Middle frontal gyrus (tissue), 1 donor: ENCODE data around the gene PSMD8.
"Not testable (repeated sequence)": the region's sequence is repeated elsewhere in the genome, so short reads cannot be mapped to it uniquely, and the experiment has no call there.

Experiments
- DNase-seq: peaks from one replicate; pipeline ENCODE4 v3.0.0-alpha.2; 2015; ENCODE audit warnings: low spot score; ENCODE audit errors: extremely low spot score

Gene PSMD8

DNA sequence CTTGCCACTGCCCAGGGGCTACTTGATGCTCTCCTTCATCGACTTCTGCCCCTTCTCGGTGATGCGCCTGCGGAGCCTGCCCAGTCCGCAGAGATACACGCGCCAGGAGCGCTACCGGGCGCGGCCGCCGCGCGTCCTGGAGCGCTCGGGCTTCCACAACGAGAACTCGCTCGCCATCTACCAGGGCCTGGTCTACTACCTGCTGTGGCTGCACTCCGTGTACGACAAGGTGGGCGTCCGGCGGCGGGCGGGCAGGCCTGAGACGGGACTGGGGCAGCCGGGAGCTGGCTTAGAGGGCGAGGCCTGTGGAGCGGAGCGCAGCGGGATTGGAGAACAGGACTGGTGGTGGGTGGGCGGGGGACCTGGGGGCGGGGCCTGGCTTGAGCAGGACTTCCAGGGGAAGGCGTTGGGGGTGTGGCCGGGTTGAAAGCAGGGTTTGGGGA is 12.7 kb upstream of the PSMD8 start:
- DNase-seq, result no peak

DNA sequence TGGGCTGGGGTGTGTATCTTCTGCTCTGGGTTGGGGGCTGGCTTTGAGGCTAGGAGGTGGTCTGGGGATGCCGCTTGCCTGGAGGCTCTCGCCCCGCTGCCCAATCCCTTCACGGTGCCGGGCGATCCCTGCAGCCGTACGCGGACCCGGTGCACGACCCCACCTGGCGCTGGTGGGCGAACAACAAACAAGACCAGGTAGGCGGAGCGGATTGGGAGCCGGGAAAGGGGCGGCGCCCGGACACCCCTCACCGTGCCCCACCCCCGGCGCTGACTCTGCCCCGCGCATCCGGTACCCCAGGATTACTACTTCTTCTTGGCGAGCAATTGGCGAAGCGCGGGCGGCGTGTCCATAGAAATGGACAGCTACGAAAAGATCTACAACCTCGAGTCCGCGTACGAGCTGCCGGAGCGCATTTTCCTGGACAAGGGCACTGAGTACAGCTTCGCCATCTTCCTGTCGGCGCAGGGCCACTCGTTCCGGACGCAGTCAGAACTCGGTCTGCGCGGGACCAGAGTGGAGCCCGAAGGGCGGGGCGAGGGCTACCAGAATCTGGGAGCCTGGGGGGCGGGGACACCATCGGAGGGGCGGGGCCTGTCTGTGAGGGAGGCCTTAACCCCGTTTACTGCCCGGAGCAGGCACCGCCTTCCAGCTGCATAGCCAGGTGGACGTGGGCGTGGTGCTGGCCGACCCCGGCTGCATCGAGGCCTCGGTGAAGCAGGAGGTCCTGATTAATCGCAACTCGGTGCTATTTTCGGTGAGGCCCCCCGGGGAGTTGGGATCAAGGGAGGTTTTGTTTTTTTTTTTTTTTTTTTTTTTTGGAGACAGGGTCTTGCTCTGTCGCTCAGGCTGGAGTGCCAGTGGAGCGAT is 12.1 kb upstream of the PSMD8 start:
- DNase-seq, result no peak

DNA sequence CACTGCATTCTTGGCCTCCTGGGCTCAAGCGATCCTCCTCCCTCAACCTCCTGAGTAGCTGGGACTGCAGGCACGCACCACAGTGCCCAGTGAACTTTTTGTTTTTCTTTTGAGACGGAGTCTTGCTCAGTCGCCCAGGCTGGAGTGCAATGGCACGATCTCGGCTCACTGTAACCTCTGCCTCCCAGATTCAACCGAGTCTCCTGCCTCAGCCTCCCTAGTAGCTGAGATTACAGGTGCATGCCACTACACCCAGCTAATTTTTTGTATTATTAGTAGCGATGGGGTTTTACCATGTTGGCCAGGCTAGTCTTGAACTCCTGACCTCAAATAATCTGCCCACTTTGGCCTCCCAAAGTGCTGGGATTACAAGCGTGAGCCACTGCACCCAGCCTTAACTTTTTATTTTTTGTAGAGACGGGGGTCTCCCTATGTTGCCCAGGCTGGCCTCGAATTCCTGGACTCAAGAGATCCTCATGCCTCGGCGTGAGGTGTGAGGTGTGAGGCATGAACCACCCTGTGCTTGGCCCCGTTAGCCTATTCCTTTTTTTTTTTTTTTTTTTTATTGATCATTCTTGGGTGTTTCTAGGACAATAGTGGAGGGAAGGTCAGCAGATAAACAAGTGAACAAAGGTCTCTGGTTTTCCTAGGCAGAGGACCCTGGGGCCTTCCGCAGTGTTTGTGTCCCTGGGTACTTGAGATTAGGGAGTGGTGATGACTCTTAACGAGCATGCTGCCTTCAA is 11.3 kb upstream of the PSMD8 start:
- DNase-seq, result not testable (repeated sequence)

DNA sequence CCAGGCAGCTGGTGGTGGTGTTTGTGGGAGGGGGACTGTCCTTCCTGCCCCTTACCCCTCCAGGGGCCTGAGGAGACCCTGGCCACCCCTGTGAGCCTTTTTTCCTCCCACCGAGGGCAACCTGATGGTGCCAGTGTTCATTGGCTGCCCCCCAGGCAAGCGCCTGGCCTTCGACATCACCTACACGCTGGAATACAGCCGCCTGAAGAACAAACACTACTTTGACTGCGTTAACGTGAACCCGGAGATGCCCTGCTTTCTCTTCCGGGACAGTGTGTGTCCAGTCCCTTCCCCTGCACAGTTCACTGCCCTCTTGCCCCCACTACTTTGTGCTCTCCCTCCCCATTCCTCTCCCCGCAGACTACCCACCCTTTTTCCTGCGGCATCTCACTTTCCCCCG is 7.3 kb upstream of the PSMD8 start:
- no peak for DNase-seq

DNA sequence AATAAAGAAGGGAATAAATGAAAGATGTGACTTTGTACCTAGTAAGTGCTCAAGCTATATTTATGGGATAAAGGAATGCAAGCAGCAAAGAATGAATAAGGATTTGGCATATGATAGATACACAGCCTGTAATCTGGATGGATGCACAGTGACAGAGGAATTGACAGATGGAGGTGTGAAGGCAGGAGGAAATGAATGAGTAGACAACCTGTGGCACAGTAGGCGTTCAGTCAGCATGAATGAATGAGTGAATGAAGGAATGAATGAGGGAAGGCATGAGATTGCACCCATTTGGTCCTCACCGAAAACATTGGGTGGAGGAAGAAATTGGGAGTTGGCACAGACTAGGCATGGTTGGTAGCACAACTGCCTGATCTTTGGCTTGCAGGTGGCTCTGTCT is 4.8 kb upstream of the PSMD8 start:
- no peak for DNase-seq

DNA sequence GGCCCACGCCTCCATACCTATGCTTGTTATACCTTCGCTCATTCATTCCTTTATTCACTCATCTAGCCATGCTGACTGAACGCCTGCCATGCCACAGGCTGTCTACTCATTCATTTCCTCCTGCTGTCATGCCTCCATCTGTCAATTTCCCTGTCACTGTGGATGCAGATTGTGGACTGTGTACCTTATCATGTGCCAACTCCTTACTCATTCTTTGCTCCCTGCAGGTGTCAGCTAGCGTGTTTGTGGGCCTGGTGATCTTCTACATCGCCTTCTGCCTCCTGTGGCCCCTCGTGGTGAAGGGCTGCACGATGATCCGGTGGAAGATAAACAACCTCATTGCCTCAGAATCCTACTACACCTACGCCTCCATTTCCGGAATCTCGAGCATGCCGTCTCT is 4.1 kb upstream of the PSMD8 start:
- no peak for DNase-seq

DNA sequence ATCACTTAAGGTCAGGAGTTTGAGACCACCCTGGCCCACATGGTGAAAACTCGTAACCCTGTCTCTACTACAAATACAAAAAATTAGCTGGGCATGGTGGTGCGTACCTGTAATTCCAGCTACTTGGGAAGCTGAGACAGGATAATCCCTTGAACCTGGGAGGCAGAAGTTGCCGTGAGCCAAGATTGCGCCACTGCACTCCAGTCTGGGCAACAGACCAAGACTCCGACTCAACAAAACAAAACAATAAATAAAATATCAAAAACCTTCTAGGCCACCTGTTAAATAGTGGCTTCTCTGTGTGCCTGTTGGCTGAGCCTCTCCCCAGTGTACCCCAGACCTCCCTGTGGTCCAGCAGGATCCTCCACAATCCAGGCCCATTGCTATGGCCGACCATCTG is 3.3 kb upstream of the PSMD8 start:
- DNase-seq, result no peak

DNA sequence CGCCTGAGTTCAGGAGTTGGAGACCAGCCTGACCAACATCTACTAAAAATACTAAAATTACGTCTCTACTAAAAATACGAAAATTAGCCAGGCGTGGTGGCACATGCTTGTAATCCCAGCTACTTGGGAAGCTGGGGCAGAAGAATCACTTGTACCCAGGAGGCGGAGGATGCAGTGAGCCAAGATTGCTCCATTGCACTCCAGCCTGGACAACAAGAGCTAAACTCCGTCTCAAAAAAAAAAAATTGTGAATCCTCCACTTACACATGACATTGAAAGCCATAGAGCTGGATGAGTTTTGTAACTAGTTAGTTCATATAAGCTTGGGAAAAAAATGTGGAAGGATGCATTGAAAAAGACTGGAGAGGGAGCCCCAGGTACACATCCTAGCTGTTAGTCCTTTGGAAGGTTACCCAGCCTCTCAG is 452 bp upstream of the PSMD8 start:
- no peak for DNase-seq

DNA sequence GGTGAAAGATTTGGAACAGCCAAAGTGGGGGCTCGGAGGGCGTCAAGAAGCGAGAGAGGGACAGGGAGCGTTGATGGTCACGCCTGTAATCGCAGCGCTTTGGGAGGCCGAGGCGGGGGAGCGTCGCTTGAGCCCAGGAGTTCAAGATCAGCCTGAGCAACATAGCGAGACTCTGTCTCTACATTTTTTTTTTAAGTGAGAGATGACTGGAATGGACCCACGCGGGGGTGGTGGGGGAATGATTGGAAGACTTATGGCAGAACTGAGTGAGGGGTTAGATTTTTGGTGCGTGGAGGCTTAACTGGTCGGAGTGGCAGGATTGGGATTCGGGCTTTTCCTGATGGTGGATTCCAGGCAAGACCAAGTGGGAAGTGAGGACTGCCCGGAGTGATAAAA is 725 bp downstream of the PSMD8 start:
- DNase-seq, result no peak

DNA sequence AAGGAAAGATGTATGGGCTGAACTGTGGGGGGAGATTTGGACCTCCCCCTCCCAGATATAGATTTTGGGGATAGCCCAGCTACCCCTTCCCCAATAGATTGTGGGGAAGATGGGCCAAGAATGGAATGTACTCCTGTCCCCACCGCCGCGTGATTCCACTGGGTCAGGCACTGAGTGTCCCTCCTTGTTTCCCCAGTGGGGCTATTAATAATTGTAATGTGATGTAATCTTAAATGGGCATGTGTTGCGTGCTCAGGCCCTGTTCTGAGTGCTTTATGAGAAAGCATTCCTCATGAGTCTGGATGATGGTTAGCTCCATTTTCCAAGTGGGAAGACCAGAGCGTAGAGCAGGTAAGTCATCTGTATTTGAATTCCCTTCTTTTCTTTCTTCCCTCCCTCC is 1.4 kb downstream of the PSMD8 start:
- no peak for DNase-seq

DNA sequence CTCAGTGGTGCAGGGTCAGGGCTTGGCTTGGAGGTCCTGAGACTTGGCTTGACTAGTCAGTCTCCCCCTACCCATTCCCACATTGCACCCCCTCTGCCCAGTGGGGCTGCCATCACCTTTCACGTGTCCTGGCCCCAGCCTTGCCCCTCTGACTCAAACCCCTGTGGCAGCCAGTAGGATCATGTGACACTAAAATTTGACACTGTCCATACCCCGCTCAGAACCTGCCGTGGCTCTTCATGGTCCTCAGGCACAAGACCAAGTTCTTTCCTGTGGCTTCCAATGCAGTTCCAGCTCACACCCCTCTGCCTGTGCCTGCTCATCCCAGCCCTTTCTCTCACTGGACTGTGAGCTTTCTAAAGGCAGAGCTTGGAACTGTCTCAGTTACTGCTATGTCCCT is 2.2 kb downstream of the PSMD8 start:
- no peak for DNase-seq

DNA sequence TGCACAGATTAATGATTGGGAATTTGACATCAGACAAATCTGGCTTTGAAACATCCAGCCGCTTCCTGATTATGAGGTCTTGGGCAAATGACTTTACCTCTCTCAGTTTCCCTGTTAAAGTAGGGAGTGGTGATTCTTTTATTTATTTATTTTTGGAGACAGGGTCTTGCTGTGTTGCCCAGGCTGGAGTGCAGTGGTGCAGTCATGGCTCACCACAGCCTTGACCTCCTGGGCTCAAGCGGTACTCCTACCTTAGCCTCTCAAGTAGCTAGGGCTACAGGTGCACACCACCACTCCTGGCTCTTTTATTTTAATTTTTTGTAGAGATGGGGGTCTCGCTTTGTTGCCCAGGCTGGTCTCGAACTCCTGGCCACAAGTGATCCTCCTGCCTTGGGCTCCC is 2.7 kb downstream of the PSMD8 start:
- no peak for DNase-seq

DNA sequence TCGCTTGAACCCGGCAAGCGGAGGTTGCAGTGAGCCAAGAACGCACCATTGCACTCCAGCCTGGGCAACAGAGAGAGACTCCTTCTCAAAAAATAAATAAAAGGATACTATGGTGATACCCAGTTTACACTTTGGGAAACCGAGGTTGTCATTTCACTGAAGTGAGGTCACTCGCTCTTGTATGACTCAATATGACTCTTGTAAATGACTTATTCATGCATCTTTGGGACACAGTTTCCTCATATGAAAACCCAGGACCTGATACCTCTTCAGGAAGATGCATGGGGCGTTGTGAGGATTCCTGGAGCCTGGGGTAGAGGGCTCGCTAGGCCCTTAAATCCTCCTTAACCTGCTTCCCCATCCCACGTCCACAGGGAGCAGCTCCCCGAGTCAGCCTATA is 4.5 kb downstream of the PSMD8 start:
- no peak for DNase-seq

DNA sequence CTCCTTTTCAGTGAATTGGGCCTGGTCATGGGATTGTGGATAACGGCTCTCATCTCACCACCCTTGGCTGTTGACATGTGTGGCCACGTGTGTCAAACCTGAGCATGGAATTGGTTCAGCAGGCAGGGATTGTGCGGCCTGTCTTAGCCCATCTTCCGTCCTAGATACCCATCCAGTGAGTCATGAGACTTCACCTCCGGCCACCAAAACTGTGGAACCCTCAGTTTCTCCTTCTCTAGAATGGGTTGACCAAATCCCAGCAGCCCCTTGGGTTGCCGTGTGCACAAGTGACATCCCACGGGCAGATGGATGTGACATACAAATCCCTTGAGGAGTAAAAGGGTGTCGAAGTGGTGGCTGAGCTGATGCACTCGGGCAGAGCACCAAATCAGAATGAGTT is 6.8 kb downstream of the PSMD8 start:
- DNase-seq, result no peak

DNA sequence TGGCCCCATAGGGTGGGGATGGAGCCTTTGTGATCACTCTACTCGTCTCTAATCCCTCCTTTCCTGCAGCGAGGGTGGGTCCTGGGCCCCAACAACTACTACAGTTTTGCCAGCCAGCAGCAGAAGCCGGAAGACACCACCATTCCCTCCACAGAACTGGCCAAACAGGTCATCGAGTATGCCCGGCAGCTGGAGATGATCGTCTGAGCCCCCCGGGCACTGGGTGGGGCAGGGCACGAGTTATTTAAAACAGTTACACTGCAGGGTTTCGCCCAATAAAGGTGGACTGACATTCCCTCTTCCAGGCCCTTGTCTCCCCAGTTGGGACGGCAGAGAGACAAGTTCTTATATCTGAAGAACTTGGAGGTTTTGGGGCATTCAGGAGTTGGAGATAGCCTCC is 8.8 kb downstream of the PSMD8 start:
- DNase-seq, result no peak

DNA sequence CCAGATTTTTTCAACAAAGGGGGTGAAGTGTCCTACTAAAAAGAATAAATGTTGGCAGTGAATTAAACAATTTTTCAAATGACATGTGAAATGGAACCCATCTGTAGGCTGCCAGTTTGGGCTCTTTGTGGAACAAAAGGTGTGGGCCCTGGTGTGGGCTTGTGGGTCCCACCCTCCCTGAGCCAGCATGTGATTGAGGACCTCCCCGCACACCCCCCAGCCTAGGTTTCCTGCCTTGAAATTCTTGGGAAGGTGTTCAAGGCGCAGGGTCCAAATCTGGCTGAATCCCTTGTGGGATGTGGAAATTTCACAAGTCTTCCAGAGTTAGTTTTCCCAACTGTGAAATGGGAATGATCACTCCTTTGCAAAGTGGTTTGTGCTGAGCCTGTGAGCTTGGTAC is 9.4 kb downstream of the PSMD8 start:
- no peak for DNase-seq

DNA sequence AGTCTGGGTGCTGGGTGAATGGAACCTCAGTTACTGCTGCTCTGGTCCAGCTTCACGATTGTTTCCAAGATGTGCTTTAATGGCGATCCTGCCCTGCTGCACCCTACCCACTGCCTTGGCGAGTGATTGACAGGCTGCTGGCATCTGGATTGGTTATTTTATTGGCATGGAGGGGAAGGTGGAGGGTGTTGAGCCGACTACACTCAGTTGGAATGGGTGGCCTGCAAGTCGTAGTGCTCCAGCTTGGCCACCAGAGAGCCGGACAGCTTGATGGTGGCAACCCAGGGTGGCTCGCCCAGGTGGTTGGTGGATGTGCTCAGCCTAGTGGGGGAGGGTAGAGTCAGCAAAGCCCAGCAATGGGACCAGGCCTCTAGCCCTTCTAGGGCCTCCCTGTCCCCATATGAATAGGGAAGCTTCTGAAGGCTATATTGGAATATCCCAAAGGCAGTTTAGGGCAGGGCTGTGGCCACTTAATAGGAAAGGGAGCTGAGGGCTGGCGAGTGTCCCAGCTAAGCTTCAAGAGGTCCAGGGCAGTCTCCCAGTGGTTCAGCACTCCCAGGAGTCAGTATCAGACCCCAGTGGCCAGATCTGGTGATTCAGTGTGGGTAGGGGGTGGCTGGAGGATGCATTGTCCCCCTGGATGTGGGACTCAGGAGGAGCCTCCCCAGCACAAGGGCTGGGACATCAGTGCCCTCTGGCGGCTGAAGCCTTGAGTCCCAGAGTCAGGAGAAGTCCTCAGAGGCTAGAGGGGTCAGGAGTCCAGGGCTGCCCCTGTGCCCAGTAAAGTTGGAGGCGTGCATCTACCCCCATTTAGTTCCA is 10.0 kb downstream of the PSMD8 start:
- DNase-seq, result no peak

DNA sequence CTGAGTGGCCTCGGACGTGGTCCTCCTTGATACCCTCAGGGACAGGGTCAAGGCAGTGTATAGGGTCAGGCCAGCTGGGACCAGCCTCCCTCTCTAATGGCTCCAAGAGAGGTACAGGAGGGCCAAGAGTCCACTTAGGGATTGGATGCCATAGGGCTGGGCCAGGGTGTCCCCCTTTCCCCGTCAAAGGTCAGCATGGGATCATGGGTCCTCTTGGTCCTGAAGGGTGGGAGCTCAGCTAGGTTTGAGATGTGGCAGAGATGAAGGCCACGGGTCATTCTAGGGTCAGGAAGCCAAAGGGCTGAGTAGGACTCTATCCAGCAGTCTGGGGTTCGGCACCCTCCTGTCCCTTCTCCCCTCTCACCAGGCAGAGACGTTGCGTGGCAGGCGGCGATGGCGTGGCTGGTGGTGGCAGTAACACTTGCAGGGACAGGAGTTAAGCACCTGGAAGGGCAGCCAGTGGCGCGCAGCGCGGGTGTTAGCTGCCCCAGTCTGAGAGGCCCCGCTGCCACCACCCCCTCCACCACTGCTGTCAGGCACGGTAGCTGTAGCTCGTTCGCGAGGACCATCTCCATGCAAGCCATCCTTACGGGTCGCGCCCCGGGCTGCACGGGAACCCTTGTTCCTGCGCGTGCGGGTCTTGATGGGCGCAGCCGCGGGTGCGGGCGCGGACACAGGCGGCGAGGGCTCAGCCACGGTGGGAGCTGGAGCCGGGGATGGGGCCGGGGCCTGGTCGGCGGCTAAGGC is 10.9 kb downstream of the PSMD8 start:
- no peak for DNase-seq

DNA sequence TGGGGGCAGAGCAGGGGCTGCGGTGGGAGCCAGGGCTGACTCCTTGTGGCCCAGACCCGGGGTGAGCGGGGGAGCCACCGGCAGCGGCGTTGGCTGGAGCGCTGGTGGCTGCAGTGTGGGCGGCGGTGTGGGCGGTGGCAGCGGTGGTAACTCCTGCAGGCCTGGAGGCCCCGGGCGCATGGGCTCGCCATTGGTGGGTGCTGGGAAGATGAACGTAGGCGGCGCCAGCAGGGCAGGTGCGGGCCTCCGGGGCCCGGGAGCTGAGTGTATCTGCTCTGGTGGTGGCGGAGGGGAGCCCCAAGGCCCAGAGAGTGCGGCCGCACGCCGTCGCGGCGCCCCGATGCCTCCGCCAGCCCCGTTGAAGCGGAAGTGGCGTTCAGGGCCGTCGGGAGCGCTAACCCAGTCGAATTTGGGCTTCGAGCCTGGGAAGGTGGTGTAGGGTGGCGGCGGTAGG is 11.5 kb downstream of the PSMD8 start:
- no peak for DNase-seq

DNA sequence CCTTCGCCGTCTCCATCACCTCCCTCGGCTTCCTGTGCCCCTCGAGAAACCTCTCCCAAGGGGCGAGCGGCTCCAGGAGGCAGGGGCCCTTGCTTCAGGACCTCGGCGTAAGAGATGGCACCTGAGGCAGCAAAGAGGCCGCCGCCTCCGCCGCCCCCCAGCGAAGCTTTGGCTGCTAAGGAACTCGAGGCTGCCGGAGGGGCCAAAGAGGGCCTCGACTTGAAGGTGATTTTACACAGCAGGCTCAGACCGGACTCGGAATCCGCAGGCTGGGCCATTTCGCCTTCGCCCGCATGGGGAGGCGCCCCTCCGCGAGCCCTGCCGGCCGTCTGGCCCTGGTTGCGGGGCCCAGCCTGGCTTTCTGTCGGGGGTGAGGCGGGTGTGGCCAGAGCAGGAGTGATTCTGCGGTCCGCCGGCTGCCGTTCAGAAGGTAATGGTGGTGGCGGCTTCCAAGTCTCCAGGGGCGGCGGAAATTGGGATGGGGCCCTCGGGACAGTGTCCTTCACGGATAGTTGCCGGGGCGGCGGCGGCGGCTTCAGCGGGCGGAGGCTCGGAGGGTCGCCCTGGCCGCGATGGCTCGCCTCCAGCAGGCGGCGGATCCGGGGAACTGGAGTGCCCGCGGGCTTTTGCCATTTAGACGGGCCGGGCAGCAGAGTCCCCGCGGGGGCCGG is 12.1 kb downstream of the PSMD8 start:
- no peak for DNase-seq
